ENCODE data around the gene TIGD2.

The TIGD2 gene

GRCh38 chr4:89071311-89071710, 40.0 kb upstream of the TIGD2 start:
- TF ChIP-seq MAX (IDR thresholded peaks at IDR 0.05; ENCODE audit: low read depth, low read length) (no peak), CTCF (IDR thresholded peaks at IDR 0.05; ENCODE audit: low read depth, low read length) (no peak), POLR2A (IDR thresholded peaks at IDR 0.05; ENCODE audit: extremely low read depth, insufficient read length) (no peak), MYC (IDR thresholded peaks at IDR 0.05; ENCODE audit: low read depth, low read length) (no peak)
- DNase-seq (ENCODE audit: low read depth), result no peak
- H3K4me3 ChIP-seq (ENCODE audit: low read depth, low read length), result no peak overlapping the region

- DNase-seq (ENCODE audit: low read depth), result no peak
These were observed 38.4 kb upstream of the TIGD2 start for GRCh38 chr4:89072921-89073320.

GRCh38 chr4:89077761-89078160, 33.6 kb upstream of the TIGD2 start:
- H3K4me3 ChIP-seq (ENCODE audit: low read depth, low read length), result no peak overlapping the region
- TF ChIP-seq MYC (IDR thresholded peaks at IDR 0.05; ENCODE audit: low read depth, low read length), result no peak
- TF ChIP-seq POLR2A (IDR thresholded peaks at IDR 0.05; ENCODE audit: extremely low read depth, insufficient read length), result no peak
- no peak for TF ChIP-seq MAX (IDR thresholded peaks at IDR 0.05; ENCODE audit: low read depth, low read length)
- no peak for TF ChIP-seq CTCF (IDR thresholded peaks at IDR 0.05; ENCODE audit: low read depth, low read length)
- DNase-seq (ENCODE audit: low read depth), result no peak

More at GRCh38 chr4:89072921-89073320, 38.4 kb upstream of the TIGD2 start:
- TF ChIP-seq MAX (IDR thresholded peaks at IDR 0.05; ENCODE audit: low read depth, low read length), result no peak
- TF ChIP-seq POLR2A (IDR thresholded peaks at IDR 0.05; ENCODE audit: extremely low read depth, insufficient read length), result no peak
- TF ChIP-seq CTCF (IDR thresholded peaks at IDR 0.05; ENCODE audit: low read depth, low read length), result no peak
- TF ChIP-seq MYC (IDR thresholded peaks at IDR 0.05; ENCODE audit: low read depth, low read length), result no peak
- H3K4me3 ChIP-seq (ENCODE audit: low read depth, low read length), result no peak overlapping the region

- no peak overlapping the region for H3K4me3 ChIP-seq (ENCODE audit: low read depth, low read length)
- no peak for DNase-seq (ENCODE audit: low read depth)
- TF ChIP-seq CTCF (IDR thresholded peaks at IDR 0.05; ENCODE audit: low read depth, low read length) (no peak), MYC (IDR thresholded peaks at IDR 0.05; ENCODE audit: low read depth, low read length) (no peak), MAX (IDR thresholded peaks at IDR 0.05; ENCODE audit: low read depth, low read length) (no peak), POLR2A (IDR thresholded peaks at IDR 0.05; ENCODE audit: extremely low read depth, insufficient read length) (no peak)
These were observed 33.0 kb upstream of the TIGD2 start for GRCh38 chr4:89078300-89078699.

GRCh38 chr4:89099034-89099433, 12.3 kb upstream of the TIGD2 start:
- DNase-seq (ENCODE audit: low read depth), result no peak
- no peak overlapping the region for H3K4me3 ChIP-seq (ENCODE audit: low read depth, low read length)
- no peak for TF ChIP-seq MAX (IDR thresholded peaks at IDR 0.05; ENCODE audit: low read depth, low read length)
- TF ChIP-seq MYC (IDR thresholded peaks at IDR 0.05; ENCODE audit: low read depth, low read length), result no peak
- no peak for TF ChIP-seq CTCF (IDR thresholded peaks at IDR 0.05; ENCODE audit: low read depth, low read length)
- no peak for TF ChIP-seq POLR2A (IDR thresholded peaks at IDR 0.05; ENCODE audit: extremely low read depth, insufficient read length)

- no peak for DNase-seq (ENCODE audit: low read depth)
- TF ChIP-seq CTCF (IDR thresholded peaks at IDR 0.05; ENCODE audit: low read depth, low read length) (no peak), MAX (IDR thresholded peaks at IDR 0.05; ENCODE audit: low read depth, low read length) (no peak), POLR2A (IDR thresholded peaks at IDR 0.05; ENCODE audit: extremely low read depth, insufficient read length) (no peak), MYC (IDR thresholded peaks at IDR 0.05; ENCODE audit: low read depth, low read length) (no peak)
- no peak overlapping the region for H3K4me3 ChIP-seq (ENCODE audit: low read depth, low read length)
These were observed 11.9 kb upstream of the TIGD2 start for GRCh38 chr4:89099471-89099870.
